Osteocyte (in vitro differentiated cells): Measurements from ENCODE around the gene PIK3C3. TPM values are rescaled to one million over a fixed set of nuclear protein-coding genes. Genes with fewer than 3 reads are reported as not detected.

Experiments
- DNase-seq: peaks from one replicate; pipeline ENCODE4 v3.0.0; 2021; ENCODE audit warnings: mixed read lengths; ENCODE audit not compliant: unreplicated experiment; ENCODE audit errors: extremely low spot score
- H3K27ac Mint-ChIP-seq: one replicate; pipeline ENCODE4 v1.8.0; 2021; ENCODE audit warnings: mild to moderate bottlenecking, mixed read lengths; ENCODE audit not compliant: unreplicated experiment
- H3K27me3 Mint-ChIP-seq: one replicate; pipeline ENCODE4 v1.8.0; 2021; ENCODE audit warnings: mixed read lengths; ENCODE audit not compliant: unreplicated experiment
- H3K36me3 Mint-ChIP-seq: one replicate; pipeline ENCODE4 v1.8.0; 2021; ENCODE audit warnings: mixed read lengths; ENCODE audit not compliant: unreplicated experiment
- H3K4me1 Mint-ChIP-seq: one replicate; pipeline ENCODE4 v1.8.0; 2021; ENCODE audit warnings: mixed read lengths; ENCODE audit not compliant: unreplicated experiment
- H3K4me3 Mint-ChIP-seq: one replicate; pipeline ENCODE4 v1.8.0; 2021; ENCODE audit warnings: mild to moderate bottlenecking, moderate library complexity, mixed read lengths; ENCODE audit not compliant: unreplicated experiment
- H3K9me3 Mint-ChIP-seq: one replicate; pipeline ENCODE4 v1.8.0; 2021; ENCODE audit warnings: mixed read lengths; ENCODE audit not compliant: unreplicated experiment
- total RNA-seq: library from RNA; stranded (reverse); gene quantifications from 2 replicates; pipeline ENCODE4 v1.2.1, GENCODE V29; 2021
- TF ChIP-seq, protein P1 (sequence below): fragments of 200-600 bp; sonication (generic); IDR thresholded peaks from 2 replicates; pipeline ENCODE4 v1.5.0; 2021; ENCODE audit warnings: antibody characterized with exemption, mild to moderate bottlenecking, moderate library complexity

The PIK3C3 gene
- total RNA-seq, 1 donor from 2014 or later = 75.1 TPM

DNA sequence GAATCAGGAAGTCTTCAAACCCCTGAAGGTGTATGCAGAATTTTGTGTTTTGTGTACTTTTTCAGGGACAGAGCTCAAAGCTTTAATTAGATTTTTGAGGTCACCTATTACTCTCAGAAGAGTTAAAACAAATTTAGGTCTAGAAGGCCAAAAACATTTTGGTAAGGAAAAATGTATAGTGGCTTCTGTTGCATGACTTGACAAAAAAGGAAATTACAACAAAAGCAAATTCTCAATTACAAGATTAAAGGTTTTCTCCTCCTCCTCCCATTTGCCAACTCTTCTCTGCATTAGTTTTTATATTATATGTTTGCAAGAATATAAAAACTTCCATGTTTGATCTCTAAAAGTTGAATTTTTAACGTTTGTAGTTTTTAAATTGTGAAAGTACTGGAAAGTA, 4.0 kb downstream of the PIK3C3 start:
- H3K4me3 Mint-ChIP-seq = no peak overlapping the region
- H3K27ac Mint-ChIP-seq = no peak overlapping the region
- no peak for DNase-seq
- peaks cover 27% of the 10 kb centered on the region for H3K4me1 Mint-ChIP-seq
- H3K9me3 Mint-ChIP-seq = no peaks in the 10 kb centered on the region
- TF ChIP-seq, protein P1, sequence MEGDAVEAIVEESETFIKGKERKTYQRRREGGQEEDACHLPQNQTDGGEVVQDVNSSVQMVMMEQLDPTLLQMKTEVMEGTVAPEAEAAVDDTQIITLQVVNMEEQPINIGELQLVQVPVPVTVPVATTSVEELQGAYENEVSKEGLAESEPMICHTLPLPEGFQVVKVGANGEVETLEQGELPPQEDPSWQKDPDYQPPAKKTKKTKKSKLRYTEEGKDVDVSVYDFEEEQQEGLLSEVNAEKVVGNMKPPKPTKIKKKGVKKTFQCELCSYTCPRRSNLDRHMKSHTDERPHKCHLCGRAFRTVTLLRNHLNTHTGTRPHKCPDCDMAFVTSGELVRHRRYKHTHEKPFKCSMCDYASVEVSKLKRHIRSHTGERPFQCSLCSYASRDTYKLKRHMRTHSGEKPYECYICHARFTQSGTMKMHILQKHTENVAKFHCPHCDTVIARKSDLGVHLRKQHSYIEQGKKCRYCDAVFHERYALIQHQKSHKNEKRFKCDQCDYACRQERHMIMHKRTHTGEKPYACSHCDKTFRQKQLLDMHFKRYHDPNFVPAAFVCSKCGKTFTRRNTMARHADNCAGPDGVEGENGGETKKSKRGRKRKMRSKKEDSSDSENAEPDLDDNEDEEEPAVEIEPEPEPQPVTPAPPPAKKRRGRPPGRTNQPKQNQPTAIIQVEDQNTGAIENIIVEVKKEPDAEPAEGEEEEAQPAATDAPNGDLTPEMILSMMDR = no peak
- peaks cover 34% of the 10 kb centered on the region for H3K36me3 Mint-ChIP-seq
- no peaks in the 10 kb centered on the region for H3K27me3 Mint-ChIP-seq

DNA sequence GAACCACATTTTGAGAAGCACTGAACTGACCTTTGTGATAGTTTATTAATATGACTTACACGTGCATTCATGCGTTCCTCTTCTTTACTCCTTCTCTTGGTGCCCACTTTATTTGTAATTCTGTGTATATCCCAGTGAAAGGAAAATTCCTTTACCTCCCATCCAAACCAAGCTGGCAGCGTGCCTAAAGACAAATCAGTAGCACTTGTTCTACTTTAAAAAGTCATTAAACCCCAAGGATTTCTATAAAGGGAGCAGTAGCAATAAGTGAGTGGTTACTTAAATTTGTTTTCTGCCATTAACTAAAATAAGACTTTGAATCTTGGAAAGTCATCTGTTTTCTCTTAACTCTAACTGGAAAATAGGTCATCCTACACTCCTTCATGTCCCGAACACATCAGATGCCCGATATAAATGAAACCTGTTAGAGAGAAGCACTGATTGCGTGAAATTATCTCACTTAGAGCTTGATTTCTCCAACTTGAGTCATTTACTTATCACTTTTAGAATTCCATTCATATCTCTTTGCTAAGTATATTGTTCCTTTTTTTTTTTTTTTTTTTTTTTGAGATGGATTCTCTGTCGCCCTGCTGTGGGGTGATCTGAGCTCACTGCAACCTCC, 10.7 kb downstream of the PIK3C3 start:
- H3K4me3 Mint-ChIP-seq = no peak overlapping the region
- no peaks in the 10 kb centered on the region for H3K9me3 Mint-ChIP-seq
- H3K27ac Mint-ChIP-seq = no peak overlapping the region
- DNase-seq = no peak
- peaks cover 54% of the 10 kb centered on the region for H3K36me3 Mint-ChIP-seq
- TF ChIP-seq, protein P1 = no peak
- peaks cover 10% of the 10 kb centered on the region for H3K4me1 Mint-ChIP-seq
- H3K27me3 Mint-ChIP-seq = no peaks in the 10 kb centered on the region

DNA sequence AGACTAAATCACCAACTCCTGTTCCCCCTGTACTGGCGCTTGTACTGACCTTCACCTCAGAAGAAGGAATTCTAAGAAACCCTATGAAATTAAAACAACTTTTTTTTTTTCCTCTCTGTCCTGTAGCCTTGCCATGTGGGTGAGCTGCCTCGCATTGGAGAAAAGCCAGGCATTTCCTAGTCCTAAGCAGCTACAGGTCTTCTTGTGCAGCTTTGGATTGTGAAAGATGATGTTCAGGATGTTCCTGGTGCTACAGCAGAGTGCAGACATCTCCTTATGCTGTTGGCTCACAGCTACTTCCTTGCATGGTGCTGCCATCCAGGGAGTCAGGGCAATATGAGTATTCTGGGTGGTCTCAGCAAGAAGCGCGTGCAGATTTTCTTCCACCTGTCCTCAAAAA, 11.9 kb downstream of the PIK3C3 start:
- no peaks in the 10 kb centered on the region for H3K9me3 Mint-ChIP-seq
- H3K4me3 Mint-ChIP-seq = no peak overlapping the region
- no peak overlapping the region for H3K27ac Mint-ChIP-seq

DNA sequence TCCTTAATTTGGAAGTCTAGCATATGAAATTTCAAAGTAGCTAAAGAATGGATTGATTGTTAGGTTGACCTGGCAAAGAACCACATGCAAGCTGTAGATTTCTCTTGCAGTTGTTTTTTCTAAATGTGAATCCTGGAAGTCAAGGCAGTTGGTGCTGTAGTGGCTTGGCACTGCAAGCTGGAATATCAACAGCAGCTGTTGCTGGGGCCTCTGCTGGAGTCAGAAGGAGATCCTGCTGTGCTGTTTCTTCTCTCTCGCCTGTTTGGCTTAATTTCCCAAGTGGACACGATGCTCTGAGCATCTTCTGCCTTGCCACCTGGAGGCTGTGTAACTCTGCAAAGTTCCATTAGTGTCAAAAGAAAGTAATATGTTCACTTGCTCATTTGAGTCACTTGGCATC, 12.6 kb downstream of the PIK3C3 start:
- no peak overlapping the region for H3K4me3 Mint-ChIP-seq
- no peak for DNase-seq

More for the DNA sequence above, 11.9 kb downstream of the PIK3C3 start:
- no peaks in the 10 kb centered on the region for H3K27me3 Mint-ChIP-seq
- H3K36me3 Mint-ChIP-seq = peaks cover 50% of the 10 kb centered on the region
- no peak for DNase-seq
- TF ChIP-seq, protein P1 = no peak
- peaks cover 10% of the 10 kb centered on the region for H3K4me1 Mint-ChIP-seq

DNA sequence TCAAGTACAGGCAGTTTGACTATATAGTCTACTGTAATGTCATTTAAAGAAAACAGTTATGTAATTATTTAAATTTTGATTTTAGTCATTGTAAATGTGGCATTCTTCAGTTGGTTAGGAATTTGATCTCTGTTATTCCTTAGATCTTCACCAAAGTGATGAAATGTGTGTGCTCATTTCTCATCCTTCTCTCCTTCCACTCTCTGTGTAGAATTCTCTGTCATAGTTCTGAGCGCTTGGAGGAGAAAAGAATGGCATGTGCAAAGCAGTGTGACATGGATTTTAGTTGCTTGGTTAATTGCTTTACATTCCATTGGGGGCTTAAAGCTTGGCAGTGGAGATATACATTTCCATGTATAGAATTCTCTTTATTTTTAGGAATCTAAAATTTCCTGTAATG, 14.8 kb downstream of the PIK3C3 start:
- no peak for DNase-seq
- peaks cover 8% of the 10 kb centered on the region for H3K4me1 Mint-ChIP-seq
- TF ChIP-seq, protein P1 = no peak
- H3K27me3 Mint-ChIP-seq = no peaks in the 10 kb centered on the region
- H3K4me3 Mint-ChIP-seq = no peak overlapping the region
- no peak overlapping the region for H3K27ac Mint-ChIP-seq
- H3K9me3 Mint-ChIP-seq = no peaks in the 10 kb centered on the region
- H3K36me3 Mint-ChIP-seq = peaks cover 39% of the 10 kb centered on the region

More for the DNA sequence above, 12.6 kb downstream of the PIK3C3 start:
- Mint-ChIP-seq H3K27ac (no peak overlapping the region), H3K36me3 (peaks cover 50% of the 10 kb centered on the region), H3K27me3 (no peaks in the 10 kb centered on the region), H3K4me1 (peaks cover 10% of the 10 kb centered on the region), H3K9me3 (no peaks in the 10 kb centered on the region)
- TF ChIP-seq, protein P1 = no peak
